ENCODE data around the gene HIPK2.

HIPK2 gene

GRCh38 chr7:139570119-139570518, 207.7 kb downstream of the HIPK2 start:
- H3K27me3 ChIP-seq (replicated peaks; ENCODE audit: control insufficient read depth, insufficient read depth, low read length, poor library complexity, severe bottlenecking): no peaks in the 10 kb centered on the region
- no peaks in the 10 kb centered on the region for H3K9me3 ChIP-seq (ENCODE audit: control insufficient read depth, low read length)
- DNase-seq: no peak
- H3K27ac ChIP-seq (ENCODE audit: insufficient read depth, low read length, poor library complexity, severe bottlenecking): no peak overlapping the region
- H3K36me3 ChIP-seq (ENCODE audit: control insufficient read depth, insufficient read depth, low read length): peaks cover 15% of the 10 kb centered on the region
- peaks cover 3% of the 10 kb centered on the region for H3K4me1 ChIP-seq (ENCODE audit: control insufficient read depth, insufficient read depth, low read length, poor library complexity, severe bottlenecking)
- no peak overlapping the region for H3K4me3 ChIP-seq (ENCODE audit: insufficient read depth, low read depth, low read length, poor library complexity, severe bottlenecking)

GRCh38 chr7:139568813-139569490, 208.8 kb downstream of the HIPK2 start:
- Histone ChIP-seq H3K4me3 (ENCODE audit: insufficient read depth, low read depth, low read length, poor library complexity, severe bottlenecking) (no peak overlapping the region), H3K4me1 (ENCODE audit: control insufficient read depth, insufficient read depth, low read length, poor library complexity, severe bottlenecking) (peaks cover 3% of the 10 kb centered on the region), H3K9me3 (ENCODE audit: control insufficient read depth, low read length) (no peaks in the 10 kb centered on the region), H3K36me3 (ENCODE audit: control insufficient read depth, insufficient read depth, low read length) (peaks cover 7% of the 10 kb centered on the region), H3K27ac (ENCODE audit: insufficient read depth, low read length, poor library complexity, severe bottlenecking) (no peak overlapping the region), H3K27me3 (replicated peaks; ENCODE audit: control insufficient read depth, insufficient read depth, low read length, poor library complexity, severe bottlenecking) (no peaks in the 10 kb centered on the region)
- DNase-seq: no peak

- Histone ChIP-seq H3K36me3 (ENCODE audit: control insufficient read depth, insufficient read depth, low read length) (peaks cover 4% of the 10 kb centered on the region), H3K4me1 (ENCODE audit: control insufficient read depth, insufficient read depth, low read length, poor library complexity, severe bottlenecking) (peaks cover 3% of the 10 kb centered on the region), H3K4me3 (ENCODE audit: insufficient read depth, low read depth, low read length, poor library complexity, severe bottlenecking) (no peak overlapping the region), H3K9me3 (ENCODE audit: control insufficient read depth, low read length) (no peaks in the 10 kb centered on the region), H3K27ac (ENCODE audit: insufficient read depth, low read length, poor library complexity, severe bottlenecking) (no peak overlapping the region), H3K27me3 (replicated peaks; ENCODE audit: control insufficient read depth, insufficient read depth, low read length, poor library complexity, severe bottlenecking) (no peaks in the 10 kb centered on the region)
- no peak for DNase-seq
These were observed 209.5 kb downstream of the HIPK2 start for GRCh38 chr7:139568346-139568675.

- H3K4me3 ChIP-seq (ENCODE audit: insufficient read depth, low read depth, low read length, poor library complexity, severe bottlenecking): no peak overlapping the region
These were observed 210.0 kb downstream of the HIPK2 start for GRCh38 chr7:139567647-139568345.

GRCh38 chr7:139566736-139567646, 210.8 kb downstream of the HIPK2 start:
- Histone ChIP-seq H3K4me3 (ENCODE audit: insufficient read depth, low read depth, low read length, poor library complexity, severe bottlenecking) (no peak overlapping the region), H3K27ac (ENCODE audit: insufficient read depth, low read length, poor library complexity, severe bottlenecking) (no peak overlapping the region), H3K4me1 (ENCODE audit: control insufficient read depth, insufficient read depth, low read length, poor library complexity, severe bottlenecking) (peaks cover 3% of the 10 kb centered on the region), H3K27me3 (replicated peaks; ENCODE audit: control insufficient read depth, insufficient read depth, low read length, poor library complexity, severe bottlenecking) (no peaks in the 10 kb centered on the region), H3K9me3 (ENCODE audit: control insufficient read depth, low read length) (no peaks in the 10 kb centered on the region), H3K36me3 (ENCODE audit: control insufficient read depth, insufficient read depth, low read length) (no peaks in the 10 kb centered on the region)
- DNase-seq: no peak

More at GRCh38 chr7:139567647-139568345, 210.0 kb downstream of the HIPK2 start:
- Histone ChIP-seq H3K9me3 (ENCODE audit: control insufficient read depth, low read length) (no peaks in the 10 kb centered on the region), H3K4me1 (ENCODE audit: control insufficient read depth, insufficient read depth, low read length, poor library complexity, severe bottlenecking) (peaks cover 3% of the 10 kb centered on the region), H3K36me3 (ENCODE audit: control insufficient read depth, insufficient read depth, low read length) (peaks cover under 1% of the 10 kb centered on the region), H3K27ac (ENCODE audit: insufficient read depth, low read length, poor library complexity, severe bottlenecking) (no peak overlapping the region), H3K27me3 (replicated peaks; ENCODE audit: control insufficient read depth, insufficient read depth, low read length, poor library complexity, severe bottlenecking) (no peaks in the 10 kb centered on the region)
- DNase-seq: no peak

- Histone ChIP-seq H3K9me3 (ENCODE audit: control insufficient read depth, low read length) (no peaks in the 10 kb centered on the region), H3K27me3 (replicated peaks; ENCODE audit: control insufficient read depth, insufficient read depth, low read length, poor library complexity, severe bottlenecking) (no peaks in the 10 kb centered on the region), H3K36me3 (ENCODE audit: control insufficient read depth, insufficient read depth, low read length) (no peaks in the 10 kb centered on the region), H3K27ac (ENCODE audit: insufficient read depth, low read length, poor library complexity, severe bottlenecking) (no peak overlapping the region), H3K4me1 (ENCODE audit: control insufficient read depth, insufficient read depth, low read length, poor library complexity, severe bottlenecking) (peaks cover 3% of the 10 kb centered on the region), H3K4me3 (ENCODE audit: insufficient read depth, low read depth, low read length, poor library complexity, severe bottlenecking) (no peak overlapping the region)
- no peak for DNase-seq
These were observed 211.7 kb downstream of the HIPK2 start for GRCh38 chr7:139566075-139566474.

- Histone ChIP-seq H3K27ac (ENCODE audit: insufficient read depth, low read length, poor library complexity, severe bottlenecking) (no peak overlapping the region), H3K4me3 (ENCODE audit: insufficient read depth, low read depth, low read length, poor library complexity, severe bottlenecking) (no peak overlapping the region), H3K36me3 (ENCODE audit: control insufficient read depth, insufficient read depth, low read length) (no peaks in the 10 kb centered on the region), H3K4me1 (ENCODE audit: control insufficient read depth, insufficient read depth, low read length, poor library complexity, severe bottlenecking) (peaks cover 3% of the 10 kb centered on the region), H3K9me3 (ENCODE audit: control insufficient read depth, low read length) (no peaks in the 10 kb centered on the region), H3K27me3 (replicated peaks; ENCODE audit: control insufficient read depth, insufficient read depth, low read length, poor library complexity, severe bottlenecking) (no peaks in the 10 kb centered on the region)
- no peak for DNase-seq
These were observed 213.9 kb downstream of the HIPK2 start for GRCh38 chr7:139563856-139564255.

GRCh38 chr7:139562961-139563565, 214.7 kb downstream of the HIPK2 start:
- H3K27ac ChIP-seq (ENCODE audit: insufficient read depth, low read length, poor library complexity, severe bottlenecking): no peak overlapping the region
- DNase-seq: no peak
- H3K36me3 ChIP-seq (ENCODE audit: control insufficient read depth, insufficient read depth, low read length): no peaks in the 10 kb centered on the region
- H3K4me3 ChIP-seq (ENCODE audit: insufficient read depth, low read depth, low read length, poor library complexity, severe bottlenecking): no peak overlapping the region
- no peaks in the 10 kb centered on the region for H3K27me3 ChIP-seq (replicated peaks; ENCODE audit: control insufficient read depth, insufficient read depth, low read length, poor library complexity, severe bottlenecking)
- no peaks in the 10 kb centered on the region for H3K9me3 ChIP-seq (ENCODE audit: control insufficient read depth, low read length)
- H3K4me1 ChIP-seq (ENCODE audit: control insufficient read depth, insufficient read depth, low read length, poor library complexity, severe bottlenecking): peaks cover 3% of the 10 kb centered on the region

- no peaks in the 10 kb centered on the region for H3K9me3 ChIP-seq (ENCODE audit: control insufficient read depth, low read length)
- H3K4me1 ChIP-seq (ENCODE audit: control insufficient read depth, insufficient read depth, low read length, poor library complexity, severe bottlenecking): peaks cover 3% of the 10 kb centered on the region
- no peak for DNase-seq
- H3K27me3 ChIP-seq (replicated peaks; ENCODE audit: control insufficient read depth, insufficient read depth, low read length, poor library complexity, severe bottlenecking): no peaks in the 10 kb centered on the region
- H3K4me3 ChIP-seq (ENCODE audit: insufficient read depth, low read depth, low read length, poor library complexity, severe bottlenecking): no peak overlapping the region
- no peaks in the 10 kb centered on the region for H3K36me3 ChIP-seq (ENCODE audit: control insufficient read depth, insufficient read depth, low read length)
- no peak overlapping the region for H3K27ac ChIP-seq (ENCODE audit: insufficient read depth, low read length, poor library complexity, severe bottlenecking)
These were observed 215.3 kb downstream of the HIPK2 start for GRCh38 chr7:139562491-139562890.
